HepG2 (cell line): ENCODE data around the gene ARHGDIA. TPM values are rescaled to one million over a fixed set of nuclear protein-coding genes. Genes with fewer than 3 reads are reported as not detected.
A peak's percentile ranks its signal among the peaks of the same experiment; 100 is the strongest.

Experiments used
- BHLHE40 ChIP-seq: IDR thresholded peaks from 2 replicates; pipeline ENCODE4 v1.6.1; 2011; ENCODE audit warnings: low read length, improper control_type of control experiment
- CHD2 ChIP-seq: IDR thresholded peaks from 2 replicates; pipeline ENCODE4 v1.6.1; 2011; ENCODE audit warnings: low read depth, low read length, improper control_type of control experiment
- FOXK2 ChIP-seq: fragments of 450-650 bp; IDR thresholded peaks from 2 replicates; pipeline ENCODE4 v1.6.1; 2016
- FOXO1 ChIP-seq: sonication (generic); formaldehyde crosslinking; IDR thresholded peaks from 2 replicates; pipeline ENCODE4 v1.4.0; 2020; ENCODE audit warnings: missing genetic modification reagents
- KDM4B ChIP-seq: sonication (generic); formaldehyde crosslinking; IDR thresholded peaks from 2 replicates; pipeline ENCODE4 v1.4.0; 2020; ENCODE audit warnings: missing genetic modification reagents
- MTF2 ChIP-seq: sonication (generic); formaldehyde crosslinking; IDR thresholded peaks from 2 replicates; pipeline ENCODE4 v1.5.0; 2020; ENCODE audit warnings: missing genetic modification reagents, borderline replicate concordance
- NFYC ChIP-seq: IDR thresholded peaks from 2 replicates; pipeline ENCODE4 v1.6.1; 2016; ENCODE audit warnings: missing genetic modification reagents, missing compliant biosample characterization
- PAF1 ChIP-seq: IDR thresholded peaks from 2 replicates; pipeline ENCODE4 v1.6.1; 2016; ENCODE audit warnings: missing genetic modification reagents, missing compliant biosample characterization
- REXO4 ChIP-seq: sonication (generic); formaldehyde crosslinking; IDR thresholded peaks from 2 replicates; pipeline ENCODE4 v1.8.0; 2022; ENCODE audit warnings: missing genetic modification reagents, mild to moderate bottlenecking, borderline replicate concordance
- TAF1 ChIP-seq: sonication (generic); formaldehyde crosslinking; IDR thresholded peaks from 2 replicates; pipeline ENCODE4 v1.4.0; 2020; ENCODE audit warnings: missing genetic modification reagents
- TEAD3 ChIP-seq: optimal IDR thresholded peaks from 2 replicates; pipeline ENCODE3; 2016; ENCODE audit warnings: borderline replicate concordance
- THAP11 ChIP-seq: IDR thresholded peaks from 2 replicates; pipeline ENCODE4 v1.6.1; 2016; ENCODE audit warnings: missing biosample characterization, missing genetic modification reagents
- ZNF234 ChIP-seq: sonication (generic); formaldehyde crosslinking; conservative IDR thresholded peaks from 2 replicates; pipeline ENCODE4 v1.5.1; 2020; ENCODE audit warnings: mild to moderate bottlenecking, missing genetic modification reagents
- ZNF510 ChIP-seq: sonication (generic); formaldehyde crosslinking; IDR thresholded peaks from 2 replicates; pipeline ENCODE4 v1.4.0; 2020; ENCODE audit warnings: low read depth, mild to moderate bottlenecking, missing genetic modification reagents
- ZNF547 ChIP-seq: sonication (generic); formaldehyde crosslinking; IDR thresholded peaks from 2 replicates; pipeline ENCODE4 v1.5.1; 2020; ENCODE audit warnings: mild to moderate bottlenecking, missing genetic modification reagents
- ZNF607 ChIP-seq: sonication (generic); formaldehyde crosslinking; IDR thresholded peaks from 2 replicates; pipeline ENCODE4 v1.5.1; 2020; ENCODE audit warnings: missing genetic modification reagents, mild to moderate bottlenecking, borderline replicate concordance
- ZNF782 ChIP-seq: sonication (generic); formaldehyde crosslinking; IDR thresholded peaks from 2 replicates; pipeline ENCODE4 v1.4.0; 2020; ENCODE audit warnings: missing genetic modification reagents, mild to moderate bottlenecking, borderline replicate concordance
- polyA plus RNA-seq, 8 experiments: library from polyadenylated mRNA; depleted of rRNA in 3 of 8; stranded (reverse) in 7 of 8; unstranded in 1 of 8; fragments of >200 nt; fragmentation: Illumina TruSeq in 4 of 8; extraction: Trizol in 4 of 8; gene quantifications; 2 replicates each; pipeline versions ENCODE4 v1.2.1 to v1.2.3, GENCODE V29; 2011 to 2016; ENCODE audit warnings: low read depth in 4 of 8, missing spikeins in 1 of 8, mixed read lengths in 1 of 8; ENCODE audit not compliant: insufficient read depth in 1 of 8
- total RNA-seq, 5 experiments: library from RNA; depleted of rRNA; stranded (reverse); fragments of >200 nt; fragmentation: Illumina TruSeq; extraction: Trizol; gene quantifications; 2 replicates each; pipeline ENCODE4 v1.2.3, GENCODE V29; 2016; ENCODE audit warnings: low read depth in 1 of 5
- TF ChIP-seq, protein P1 (sequence below): sonication (generic); formaldehyde crosslinking; IDR thresholded peaks from 2 replicates; pipeline ENCODE4 v1.4.0; 2020; ENCODE audit warnings: missing genetic modification reagents, borderline replicate concordance
- TF ChIP-seq, protein P2 (sequence below): sonication (generic); formaldehyde crosslinking; IDR thresholded peaks from 2 replicates; pipeline ENCODE4 v1.8.1; 2023; ENCODE audit warnings: mild to moderate bottlenecking, moderate library complexity, missing genetic modification reagents
- TF ChIP-seq, protein P3 (sequence below): sonication (generic); formaldehyde crosslinking; IDR thresholded peaks from 2 replicates; pipeline ENCODE4 v1.5.0; 2020; ENCODE audit warnings: missing genetic modification reagents
- TF ChIP-seq, protein P4 (sequence below): fragments of 450-650 bp; IDR thresholded peaks from 2 replicates; pipeline ENCODE4 v1.6.1; 2017
- TF ChIP-seq, protein P5 (sequence below): sonication (generic); formaldehyde crosslinking; IDR thresholded peaks from 2 replicates; pipeline ENCODE4 v1.9.0; 2022; ENCODE audit warnings: missing genetic modification reagents, mild to moderate bottlenecking, borderline replicate concordance

The ARHGDIA gene
- total and polyA plus RNA-seq, 2 of the 13 experiments (the other 11 are each of a cell fraction or from before 2014, with no cell fraction given): 40.0 to 64.0 TPM

DNA sequence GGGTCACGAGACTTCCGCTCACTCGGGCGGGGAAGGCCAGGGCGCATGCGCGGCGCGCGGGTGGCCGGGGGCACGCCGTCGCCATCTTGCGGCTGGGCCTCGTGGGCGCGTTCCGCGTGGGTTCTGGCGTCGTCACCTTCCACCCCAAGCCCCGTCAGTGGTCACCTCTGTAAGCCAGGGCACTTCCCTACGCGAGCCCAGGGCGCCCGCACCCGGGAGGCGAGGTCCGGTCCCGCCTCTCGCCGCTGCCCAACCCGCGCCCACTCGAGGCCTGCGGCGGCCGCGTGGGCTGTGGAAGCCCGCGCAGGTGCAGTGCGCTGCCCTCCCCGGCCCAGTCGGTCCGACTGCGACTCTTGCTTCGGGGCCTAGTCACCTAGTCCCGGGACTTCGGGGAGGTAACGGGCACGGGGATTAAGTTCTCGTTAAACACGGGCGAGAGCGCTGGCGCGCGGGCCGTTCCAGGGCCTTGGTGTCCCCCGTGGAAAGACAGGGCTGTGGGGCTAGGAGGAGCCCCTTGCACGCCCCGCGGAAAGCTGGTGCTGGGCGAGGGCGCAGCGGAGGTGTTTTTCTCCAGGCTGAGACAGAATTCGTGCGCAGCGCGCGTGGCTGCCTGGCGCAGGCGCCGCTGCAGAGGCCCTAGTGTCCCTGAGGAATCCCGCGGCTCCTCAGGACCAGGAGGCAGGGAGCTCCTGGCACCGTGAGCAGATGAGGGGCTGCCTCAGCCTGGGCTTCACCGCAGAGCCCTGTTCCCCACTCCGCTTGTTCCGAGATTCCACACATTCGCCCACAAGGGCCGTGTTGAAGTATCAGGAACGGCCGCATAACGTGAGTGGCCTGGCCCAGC lies 472 bp upstream of the ARHGDIA start (continued):
- TF ChIP-seq, protein P1, sequence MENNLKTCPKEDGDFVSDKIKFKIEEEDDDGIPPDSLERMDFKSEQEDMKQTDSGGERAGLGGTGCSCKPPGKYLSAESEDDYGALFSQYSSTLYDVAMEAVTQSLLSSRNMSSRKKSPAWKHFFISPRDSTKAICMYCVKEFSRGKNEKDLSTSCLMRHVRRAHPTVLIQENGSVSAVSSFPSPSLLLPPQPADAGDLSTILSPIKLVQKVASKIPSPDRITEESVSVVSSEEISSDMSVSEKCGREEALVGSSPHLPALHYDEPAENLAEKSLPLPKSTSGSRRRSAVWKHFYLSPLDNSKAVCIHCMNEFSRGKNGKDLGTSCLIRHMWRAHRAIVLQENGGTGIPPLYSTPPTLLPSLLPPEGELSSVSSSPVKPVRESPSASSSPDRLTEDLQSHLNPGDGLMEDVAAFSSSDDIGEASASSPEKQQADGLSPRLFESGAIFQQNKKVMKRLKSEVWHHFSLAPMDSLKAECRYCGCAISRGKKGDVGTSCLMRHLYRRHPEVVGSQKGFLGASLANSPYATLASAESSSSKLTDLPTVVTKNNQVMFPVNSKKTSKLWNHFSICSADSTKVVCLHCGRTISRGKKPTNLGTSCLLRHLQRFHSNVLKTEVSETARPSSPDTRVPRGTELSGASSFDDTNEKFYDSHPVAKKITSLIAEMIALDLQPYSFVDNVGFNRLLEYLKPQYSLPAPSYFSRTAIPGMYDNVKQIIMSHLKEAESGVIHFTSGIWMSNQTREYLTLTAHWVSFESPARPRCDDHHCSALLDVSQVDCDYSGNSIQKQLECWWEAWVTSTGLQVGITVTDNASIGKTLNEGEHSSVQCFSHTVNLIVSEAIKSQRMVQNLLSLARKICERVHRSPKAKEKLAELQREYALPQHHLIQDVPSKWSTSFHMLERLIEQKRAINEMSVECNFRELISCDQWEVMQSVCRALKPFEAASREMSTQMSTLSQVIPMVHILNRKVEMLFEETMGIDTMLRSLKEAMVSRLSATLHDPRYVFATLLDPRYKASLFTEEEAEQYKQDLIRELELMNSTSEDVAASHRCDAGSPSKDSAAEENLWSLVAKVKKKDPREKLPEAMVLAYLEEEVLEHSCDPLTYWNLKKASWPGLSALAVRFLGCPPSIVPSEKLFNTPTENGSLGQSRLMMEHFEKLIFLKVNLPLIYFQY (CRISPR knock-in tag): peak; percentile 61; the same call in 1 of the 2 replicates
- TF ChIP-seq, protein P2, sequence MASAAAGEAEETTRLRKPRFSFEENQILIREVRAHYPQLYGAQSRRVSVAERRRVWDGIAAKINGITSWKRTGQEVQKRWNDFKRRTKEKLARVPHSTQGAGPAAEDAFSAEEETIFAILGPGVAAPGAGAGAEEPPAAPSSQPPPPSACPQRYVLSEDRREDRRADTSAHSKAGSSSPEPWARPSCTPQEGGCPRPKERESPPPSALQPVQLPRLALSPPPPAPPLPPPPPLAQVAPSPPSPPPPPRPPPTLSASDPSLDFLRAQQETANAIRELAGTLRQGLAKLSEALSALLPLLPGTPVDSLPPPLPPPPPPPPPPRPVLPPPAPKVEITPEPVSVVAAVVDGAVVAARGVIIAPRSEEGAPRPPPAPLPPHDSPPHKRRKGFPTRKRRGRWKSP (CRISPR knock-in tag): peak; percentile 76; the same call in 1 of the 2 replicates
- no peak for TF ChIP-seq FOXK2
- TF ChIP-seq REXO4: peak; percentile 96; the same call in 1 of the 2 replicates
- no peak; the same call in 1 of the 2 replicates for TF ChIP-seq ZNF234
- TF ChIP-seq BHLHE40: peak; percentile 99
- peak; percentile 68 for TF ChIP-seq TEAD3 (CRISPR knock-in tag)
- peak; percentile 83 for TF ChIP-seq TAF1 (CRISPR knock-in tag)
- peak; percentile 96 for TF ChIP-seq ZNF607
- TF ChIP-seq MTF2 (CRISPR knock-in tag): no peak
- TF ChIP-seq, protein P3, sequence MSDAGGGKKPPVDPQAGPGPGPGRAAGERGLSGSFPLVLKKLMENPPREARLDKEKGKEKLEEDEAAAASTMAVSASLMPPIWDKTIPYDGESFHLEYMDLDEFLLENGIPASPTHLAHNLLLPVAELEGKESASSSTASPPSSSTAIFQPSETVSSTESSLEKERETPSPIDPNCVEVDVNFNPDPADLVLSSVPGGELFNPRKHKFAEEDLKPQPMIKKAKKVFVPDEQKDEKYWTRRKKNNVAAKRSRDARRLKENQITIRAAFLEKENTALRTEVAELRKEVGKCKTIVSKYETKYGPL (CRISPR knock-in tag): no peak
- TF ChIP-seq ZNF510 (CRISPR knock-in tag): peak; percentile 84
- peak; percentile 99 for TF ChIP-seq ZNF547 (CRISPR knock-in tag)
- TF ChIP-seq NFYC: peak; percentile 56
- TF ChIP-seq THAP11 (CRISPR knock-in tag): peak; percentile 91
- TF ChIP-seq KDM4B: no peak
- TF ChIP-seq, protein P4, sequence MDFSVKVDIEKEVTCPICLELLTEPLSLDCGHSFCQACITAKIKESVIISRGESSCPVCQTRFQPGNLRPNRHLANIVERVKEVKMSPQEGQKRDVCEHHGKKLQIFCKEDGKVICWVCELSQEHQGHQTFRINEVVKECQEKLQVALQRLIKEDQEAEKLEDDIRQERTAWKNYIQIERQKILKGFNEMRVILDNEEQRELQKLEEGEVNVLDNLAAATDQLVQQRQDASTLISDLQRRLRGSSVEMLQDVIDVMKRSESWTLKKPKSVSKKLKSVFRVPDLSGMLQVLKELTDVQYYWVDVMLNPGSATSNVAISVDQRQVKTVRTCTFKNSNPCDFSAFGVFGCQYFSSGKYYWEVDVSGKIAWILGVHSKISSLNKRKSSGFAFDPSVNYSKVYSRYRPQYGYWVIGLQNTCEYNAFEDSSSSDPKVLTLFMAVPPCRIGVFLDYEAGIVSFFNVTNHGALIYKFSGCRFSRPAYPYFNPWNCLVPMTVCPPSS: no peak
- TF ChIP-seq, protein P5, sequence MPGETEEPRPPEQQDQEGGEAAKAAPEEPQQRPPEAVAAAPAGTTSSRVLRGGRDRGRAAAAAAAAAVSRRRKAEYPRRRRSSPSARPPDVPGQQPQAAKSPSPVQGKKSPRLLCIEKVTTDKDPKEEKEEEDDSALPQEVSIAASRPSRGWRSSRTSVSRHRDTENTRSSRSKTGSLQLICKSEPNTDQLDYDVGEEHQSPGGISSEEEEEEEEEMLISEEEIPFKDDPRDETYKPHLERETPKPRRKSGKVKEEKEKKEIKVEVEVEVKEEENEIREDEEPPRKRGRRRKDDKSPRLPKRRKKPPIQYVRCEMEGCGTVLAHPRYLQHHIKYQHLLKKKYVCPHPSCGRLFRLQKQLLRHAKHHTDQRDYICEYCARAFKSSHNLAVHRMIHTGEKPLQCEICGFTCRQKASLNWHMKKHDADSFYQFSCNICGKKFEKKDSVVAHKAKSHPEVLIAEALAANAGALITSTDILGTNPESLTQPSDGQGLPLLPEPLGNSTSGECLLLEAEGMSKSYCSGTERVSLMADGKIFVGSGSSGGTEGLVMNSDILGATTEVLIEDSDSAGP (CRISPR knock-in tag): peak; percentile 92
- 0 out of 2 replicates have a peak, but pooled peaks have one; percentile 0 for TF ChIP-seq CHD2
- TF ChIP-seq ZNF782 (CRISPR knock-in tag): peak; percentile 93; the same call in 1 of the 2 replicates
- peak; percentile 64; the same call in 1 of the 2 replicates for TF ChIP-seq FOXO1
- no peak for TF ChIP-seq PAF1
